Activated naive CD4-positive, alpha-beta T cell (primary cell): Measurements from ENCODE around the gene CISD3.

Source experiments
- DNase-seq, 4 experiments: peaks; one replicate each; lab custom pipeline; 2025; lab: John Stamatoyannopoulos, UW

CISD3 gene, protein sequence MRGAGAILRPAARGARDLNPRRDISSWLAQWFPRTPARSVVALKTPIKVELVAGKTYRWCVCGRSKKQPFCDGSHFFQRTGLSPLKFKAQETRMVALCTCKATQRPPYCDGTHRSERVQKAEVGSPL

DNA sequence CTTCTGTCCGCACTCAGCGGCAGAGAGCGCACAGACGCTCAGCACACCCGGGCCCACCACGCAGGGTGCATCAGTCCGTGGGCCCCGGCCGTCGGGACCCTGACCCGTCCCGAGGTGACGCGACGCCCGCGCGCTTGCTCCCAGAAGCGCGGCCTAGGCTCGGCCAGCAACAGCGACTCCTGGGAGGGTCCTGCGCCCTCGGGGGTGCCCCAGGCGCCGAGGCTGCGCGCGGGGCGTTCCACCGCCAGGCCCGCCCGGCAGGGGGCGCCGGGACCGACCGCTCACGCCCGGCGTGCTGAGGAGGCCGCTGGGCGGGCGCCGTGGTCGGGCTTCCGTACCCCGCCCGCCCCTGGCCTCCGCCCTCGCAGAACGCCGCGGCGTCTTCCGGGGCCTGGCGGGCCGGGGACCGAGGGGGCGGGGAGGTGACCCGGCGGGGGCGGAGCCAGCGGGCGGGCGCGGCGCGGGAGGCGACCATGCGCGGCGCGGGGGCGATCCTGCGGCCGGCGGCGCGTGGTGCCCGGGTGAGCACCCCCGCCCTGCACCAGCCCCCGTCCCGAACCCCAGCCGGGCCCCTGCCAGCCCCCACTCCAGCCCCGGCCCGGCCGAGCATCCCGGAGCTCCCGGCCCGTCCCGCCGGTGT lies at the start of gene CISD3:
CISD3 (plus strand) TSS at position 456 of the 640 bp plus-strand sequence; CDS start at position 474, 18 bp downstream.
- peak in 3 of 4 experiments; percentile 42 to 82 (median 63) for DNase-seq

DNA sequence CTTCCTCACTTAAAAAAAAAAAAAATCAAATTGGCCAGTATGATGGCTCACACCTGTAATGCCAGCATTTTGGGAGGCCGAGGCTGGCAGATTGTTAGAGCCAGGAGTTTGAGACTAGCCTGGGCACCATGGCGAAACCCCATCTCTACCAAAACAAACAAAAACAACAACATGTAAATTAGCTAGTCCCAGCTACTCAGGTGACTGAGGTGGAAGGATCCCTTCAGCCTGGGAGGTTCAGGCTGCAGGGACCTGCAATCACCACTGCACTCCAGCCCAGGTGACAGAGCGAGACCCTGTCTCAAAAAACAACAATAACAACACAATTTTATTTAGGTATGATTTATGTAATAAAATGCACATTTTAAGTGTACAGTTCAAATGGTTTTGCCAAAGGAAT lies 49.0 kb upstream of the CISD3 start:
- no peak for DNase-seq

DNA sequence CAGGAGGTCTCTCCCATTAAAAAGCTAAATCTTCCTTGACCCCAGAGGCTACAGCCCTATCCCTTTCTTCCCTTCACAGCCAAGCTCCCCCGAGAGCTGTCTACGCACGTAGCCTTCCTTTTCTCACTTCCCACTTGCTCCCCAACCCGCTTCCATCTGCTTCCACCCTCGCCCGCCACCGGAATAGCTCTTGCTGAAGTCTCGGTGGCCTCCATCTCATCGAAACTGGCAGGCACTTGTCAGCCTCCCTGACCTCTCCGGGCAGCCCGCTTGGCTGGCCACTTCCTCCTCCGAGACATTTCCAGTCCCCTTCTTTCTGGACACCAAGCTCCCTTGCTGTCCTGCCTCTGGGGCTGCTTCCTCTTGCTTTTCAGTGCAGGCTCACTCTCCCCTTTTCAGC lies 44.6 kb upstream of the CISD3 start:
- no peak for DNase-seq

DNA sequence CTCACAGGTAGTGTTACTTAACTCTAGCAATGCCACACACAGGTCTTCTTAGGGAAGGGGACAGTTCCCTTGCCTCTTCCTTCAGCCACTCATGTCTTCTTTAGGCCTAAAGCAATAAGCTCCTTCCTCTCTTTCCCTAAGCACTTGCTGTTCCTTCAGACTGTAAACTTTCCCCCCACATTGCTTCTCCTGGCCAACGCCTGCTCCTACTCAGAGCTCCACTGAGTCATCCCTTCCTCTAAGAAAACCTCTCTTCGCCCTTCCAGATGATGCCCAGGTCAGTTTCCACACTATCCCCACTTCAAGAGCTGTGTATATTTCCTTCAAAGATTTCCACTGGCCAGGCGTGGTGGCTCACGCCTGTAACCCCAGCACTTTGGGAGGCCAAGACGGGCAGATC lies 42.9 kb upstream of the CISD3 start:
- no peak for DNase-seq

DNA sequence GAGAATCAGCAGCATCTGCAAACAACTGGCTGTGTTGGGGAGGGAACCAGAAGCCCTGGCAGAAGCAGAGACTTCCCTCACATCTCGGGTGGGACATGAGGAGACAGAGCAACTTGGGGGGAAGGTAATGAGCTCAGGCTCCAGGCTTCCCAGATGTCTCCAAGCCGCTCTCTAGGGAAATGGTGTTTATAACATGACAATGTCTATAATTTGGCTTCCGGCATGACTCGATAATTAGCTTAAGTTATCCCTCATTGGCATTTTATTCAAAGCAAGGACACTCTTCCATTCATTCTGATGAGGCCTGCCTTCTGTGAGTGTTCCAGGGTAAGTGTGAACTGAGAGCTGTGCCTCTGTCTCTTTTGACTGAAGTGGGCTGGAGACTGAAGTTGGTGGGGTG lies 39.8 kb upstream of the CISD3 start:
- no peak for DNase-seq

DNA sequence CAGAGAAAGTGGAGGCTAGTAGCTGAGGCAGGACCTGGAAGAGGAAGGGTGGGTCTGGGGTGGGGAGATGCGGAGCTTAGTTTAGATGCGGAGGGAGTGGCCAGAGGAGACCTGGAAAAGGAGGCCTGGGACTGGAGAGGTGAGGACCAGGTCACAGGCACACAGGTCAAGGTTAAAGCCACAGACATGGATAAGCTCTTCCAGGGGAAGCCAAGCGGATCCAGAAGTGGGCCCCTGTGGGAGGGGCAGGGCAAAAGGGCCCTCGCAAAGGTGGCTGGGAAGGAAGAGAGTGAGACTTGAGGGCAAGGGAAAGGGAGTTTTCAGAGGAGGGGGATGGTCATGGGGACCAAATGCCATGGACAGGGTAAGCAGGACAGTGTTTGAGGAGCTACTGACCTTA lies 39.0 kb upstream of the CISD3 start:
- no peak for DNase-seq

DNA sequence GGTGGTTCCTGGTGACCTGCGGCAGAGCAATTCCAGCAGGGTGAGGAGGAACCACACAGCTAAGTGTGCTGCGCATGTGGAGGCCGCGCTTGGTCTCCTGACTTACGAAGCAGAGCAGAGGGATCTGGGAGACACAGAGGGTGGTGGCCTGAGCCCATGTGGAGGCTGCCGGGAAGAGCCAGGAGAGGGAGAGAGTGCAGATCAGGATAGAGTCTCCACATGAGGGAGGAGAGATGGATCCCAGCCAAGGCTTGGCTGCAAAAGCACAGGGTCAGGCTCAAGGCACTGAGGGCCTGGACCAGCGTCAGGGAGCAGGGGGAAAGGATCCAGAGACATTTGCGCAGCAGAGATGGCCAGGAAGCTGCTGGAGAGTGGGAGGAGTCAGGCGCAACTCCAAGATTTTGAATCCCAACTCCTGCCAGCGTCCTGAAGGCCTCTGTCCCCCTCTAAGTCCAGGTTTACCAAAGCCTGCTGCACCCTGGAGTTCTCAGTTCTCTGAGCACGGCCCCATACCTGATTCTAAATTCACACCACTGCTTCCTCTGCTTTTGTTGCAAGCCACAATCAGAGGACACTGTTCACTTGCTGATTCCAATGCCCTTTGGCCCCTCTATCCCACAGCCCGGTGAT lies 36.3 kb upstream of the CISD3 start:
- no peak for DNase-seq

DNA sequence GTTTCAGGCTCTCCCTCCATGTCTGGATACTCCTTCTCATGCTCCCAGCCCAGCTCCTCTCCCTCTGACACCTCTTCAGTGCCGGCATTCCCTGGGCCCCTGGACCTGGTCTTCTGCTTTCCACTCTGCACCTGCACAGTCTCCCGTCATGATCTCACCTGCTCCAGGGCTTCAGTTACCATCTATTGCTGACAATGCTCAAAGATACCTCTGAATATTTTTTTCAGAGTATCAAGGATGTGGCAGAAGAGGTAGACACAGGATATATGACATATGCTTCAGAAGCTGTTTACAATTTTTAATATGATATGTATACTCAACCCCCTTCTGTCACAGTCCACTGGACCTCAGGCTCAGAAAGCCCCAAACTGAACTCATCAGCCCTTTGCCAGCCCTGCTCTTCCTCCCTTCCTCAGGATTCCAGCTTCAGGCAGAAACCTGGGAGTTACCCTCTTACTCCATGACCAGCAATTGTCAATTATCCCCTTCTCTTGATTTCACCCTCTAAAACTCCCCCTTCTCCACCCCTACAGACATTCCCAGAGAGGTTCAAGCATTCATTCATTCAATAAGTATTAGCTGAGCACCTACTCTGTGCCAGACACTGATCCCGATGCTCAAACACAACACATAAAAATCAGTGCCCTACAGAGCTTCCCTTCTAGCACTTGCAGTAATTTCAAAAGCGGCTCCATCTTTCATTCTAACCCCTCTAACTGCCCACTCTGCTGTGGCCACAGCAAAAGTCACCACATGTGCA lies 32.9 kb upstream of the CISD3 start:
- DNase-seq, result no peak

DNA sequence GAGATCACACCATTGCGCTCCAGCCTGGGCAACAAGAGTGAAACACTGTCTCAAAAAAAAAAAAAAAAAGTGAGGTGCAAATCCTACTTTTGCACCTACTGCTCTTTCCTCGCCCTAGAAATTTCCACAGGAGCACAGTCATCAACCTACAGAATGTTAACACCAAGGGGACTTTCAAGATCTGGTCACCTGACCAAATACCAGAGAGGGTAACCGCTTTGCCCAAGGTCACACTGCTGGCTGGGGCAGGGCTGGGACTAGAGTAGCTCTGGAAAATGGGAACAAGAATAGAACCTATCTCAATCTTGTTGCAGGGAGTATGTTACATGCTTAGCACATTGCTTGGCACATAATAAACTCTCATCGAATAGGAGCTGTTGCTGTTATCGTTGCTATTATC lies 31.4 kb upstream of the CISD3 start:
- no peak for DNase-seq

DNA sequence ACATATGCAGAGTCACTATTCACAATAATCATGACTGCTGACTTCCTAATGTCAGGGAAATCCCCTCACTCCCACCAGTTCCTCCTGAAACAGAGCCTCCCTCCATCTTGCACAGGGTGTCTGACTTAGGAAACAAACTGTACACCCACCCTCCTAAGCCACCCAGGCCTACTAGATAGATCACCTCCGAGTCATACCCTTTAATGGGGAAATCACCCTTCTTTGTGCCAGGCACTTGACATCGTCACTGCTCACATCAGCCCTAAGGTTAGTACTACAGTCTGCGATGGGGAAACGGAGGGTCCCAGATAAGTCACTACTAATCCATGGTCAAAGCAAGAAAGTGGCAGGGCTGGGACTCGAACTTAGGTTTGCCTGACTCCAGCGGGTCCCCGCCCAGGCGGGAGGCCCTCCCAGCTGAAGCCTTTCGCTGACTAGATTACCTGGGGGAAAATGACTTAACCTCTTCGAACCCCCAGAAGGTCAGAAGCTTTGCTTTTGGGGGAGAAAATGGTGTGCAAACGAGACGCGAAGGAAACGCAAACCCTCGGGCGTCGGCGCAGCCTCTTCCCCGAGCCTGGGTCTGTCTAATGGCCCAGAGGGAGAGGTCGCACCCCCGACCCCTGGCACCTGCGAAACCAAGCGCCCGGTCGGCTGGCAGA lies 28.5 kb upstream of the CISD3 start:
- DNase-seq, result peak; percentile 43 to 70 (median 62)

DNA sequence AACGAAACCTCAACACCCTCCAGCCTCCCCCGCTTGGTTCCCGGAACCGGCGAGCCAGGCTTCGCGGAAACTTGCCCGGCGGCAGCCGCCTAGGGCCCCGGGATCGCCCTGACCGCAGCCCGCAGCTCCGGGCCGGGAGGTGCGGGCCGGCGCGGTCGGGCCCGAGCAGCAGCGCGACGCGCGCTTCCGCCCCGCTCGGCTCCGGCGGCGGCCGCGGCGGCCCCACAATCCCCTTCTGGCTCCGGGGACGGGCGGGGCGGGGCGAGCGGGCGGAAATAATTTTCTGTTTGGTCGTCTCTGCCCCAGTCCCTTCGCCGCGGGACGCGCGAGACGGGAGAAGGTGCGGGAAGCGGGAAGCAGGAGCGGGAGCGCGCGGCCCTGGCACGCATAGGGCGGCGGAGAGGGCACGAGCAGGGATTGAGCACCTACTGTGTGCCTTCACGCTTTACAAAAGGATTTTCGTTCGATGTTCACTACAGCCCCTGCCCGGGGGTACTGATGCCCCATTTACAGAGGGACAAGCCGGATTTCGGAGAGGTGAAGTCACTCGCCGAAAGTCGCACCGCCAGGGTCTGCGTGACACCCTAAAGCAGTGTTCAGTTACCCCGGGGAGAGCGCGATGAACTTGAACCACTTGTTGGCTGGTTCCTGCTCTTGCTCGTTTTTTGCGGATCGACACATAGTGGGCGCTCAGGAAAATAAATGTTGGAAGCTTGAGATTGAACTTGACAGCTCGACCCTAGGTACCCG lies 27.8 kb upstream of the CISD3 start:
- DNase-seq, result peak; percentile 58 to 77 (median 61)

DNA sequence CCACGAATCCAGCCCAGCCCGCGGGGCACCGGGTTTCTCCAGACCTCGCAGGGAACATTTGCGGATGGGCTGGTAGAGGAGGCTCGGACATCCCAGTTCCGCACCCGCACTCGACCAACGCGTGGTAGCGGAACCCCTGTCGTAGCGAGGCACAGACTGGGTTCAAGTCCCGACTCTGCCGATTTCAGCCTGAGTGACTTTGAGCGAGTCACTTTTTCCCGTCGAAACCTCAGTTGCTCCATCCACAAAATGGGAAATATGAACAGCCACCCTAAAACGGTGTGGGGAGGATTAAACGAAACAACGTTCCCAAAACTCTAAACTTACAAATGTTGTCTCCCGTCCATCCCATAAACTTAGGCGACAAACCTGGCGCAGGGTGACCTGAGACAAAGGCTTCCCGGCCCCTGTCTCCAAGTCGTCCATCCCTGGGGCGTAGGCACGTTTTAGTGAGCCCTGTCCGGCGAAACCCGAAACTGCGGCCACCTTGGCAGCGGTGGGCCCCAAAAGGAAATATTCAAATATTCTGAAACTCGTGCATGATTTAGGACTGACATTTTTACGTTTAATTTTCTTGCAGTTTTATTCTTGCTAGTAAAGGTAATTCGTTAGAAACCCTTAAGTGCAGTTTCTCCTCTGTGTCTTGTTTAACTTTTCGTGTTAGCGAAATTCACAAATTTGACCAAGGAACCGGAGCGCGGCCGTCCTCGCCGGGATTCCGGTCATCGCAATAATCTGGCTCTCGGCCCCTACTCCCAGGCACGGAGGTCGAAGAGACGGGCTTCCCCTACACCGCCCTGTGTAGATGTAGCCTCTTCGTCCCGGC lies 27.0 kb upstream of the CISD3 start:
- no peak for DNase-seq

DNA sequence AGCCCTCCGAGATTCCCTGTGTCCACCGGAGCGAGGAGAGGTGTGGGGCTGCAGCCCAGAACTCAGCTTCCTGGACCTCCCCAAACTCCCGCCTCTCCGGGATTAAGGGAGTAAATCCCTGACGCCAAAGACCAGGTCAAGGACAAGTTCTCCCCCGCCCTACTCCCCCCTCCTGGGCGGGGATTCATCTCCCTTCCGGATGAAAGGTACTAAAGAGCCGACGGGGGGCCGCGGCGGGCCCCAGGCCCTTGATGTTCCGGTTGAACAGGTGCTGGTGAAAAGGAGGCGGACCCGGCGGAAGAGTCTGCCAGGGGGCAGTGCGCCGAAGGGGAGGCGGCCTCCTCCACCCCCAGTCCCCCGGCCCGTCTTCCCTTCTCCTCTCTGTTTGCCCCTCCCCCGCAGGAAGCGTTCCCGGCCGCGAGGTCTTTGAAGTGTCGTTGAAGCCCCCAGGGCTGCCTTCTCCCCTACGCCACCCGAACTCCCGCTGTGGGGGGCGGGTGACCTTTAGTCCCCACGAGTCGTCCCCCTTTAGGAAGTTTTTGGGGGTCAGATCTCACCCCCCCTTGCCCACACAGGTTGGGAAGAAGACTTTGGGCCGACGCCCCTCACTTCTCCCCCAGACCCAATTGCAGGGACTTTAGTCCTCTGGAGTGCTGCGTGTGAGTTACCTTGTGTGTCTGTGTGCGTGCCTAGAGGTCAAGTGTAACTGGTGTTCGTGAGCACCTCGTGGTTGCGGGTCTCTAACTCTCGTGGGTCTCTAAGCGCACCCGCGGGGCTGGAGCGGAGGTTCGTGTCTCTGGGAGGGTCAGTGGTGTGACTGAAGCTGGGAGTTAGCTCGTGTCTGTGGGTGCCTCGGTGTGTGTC lies 26.2 kb upstream of the CISD3 start:
- DNase-seq, result peak; percentile 41 to 65 (median 46)

DNA sequence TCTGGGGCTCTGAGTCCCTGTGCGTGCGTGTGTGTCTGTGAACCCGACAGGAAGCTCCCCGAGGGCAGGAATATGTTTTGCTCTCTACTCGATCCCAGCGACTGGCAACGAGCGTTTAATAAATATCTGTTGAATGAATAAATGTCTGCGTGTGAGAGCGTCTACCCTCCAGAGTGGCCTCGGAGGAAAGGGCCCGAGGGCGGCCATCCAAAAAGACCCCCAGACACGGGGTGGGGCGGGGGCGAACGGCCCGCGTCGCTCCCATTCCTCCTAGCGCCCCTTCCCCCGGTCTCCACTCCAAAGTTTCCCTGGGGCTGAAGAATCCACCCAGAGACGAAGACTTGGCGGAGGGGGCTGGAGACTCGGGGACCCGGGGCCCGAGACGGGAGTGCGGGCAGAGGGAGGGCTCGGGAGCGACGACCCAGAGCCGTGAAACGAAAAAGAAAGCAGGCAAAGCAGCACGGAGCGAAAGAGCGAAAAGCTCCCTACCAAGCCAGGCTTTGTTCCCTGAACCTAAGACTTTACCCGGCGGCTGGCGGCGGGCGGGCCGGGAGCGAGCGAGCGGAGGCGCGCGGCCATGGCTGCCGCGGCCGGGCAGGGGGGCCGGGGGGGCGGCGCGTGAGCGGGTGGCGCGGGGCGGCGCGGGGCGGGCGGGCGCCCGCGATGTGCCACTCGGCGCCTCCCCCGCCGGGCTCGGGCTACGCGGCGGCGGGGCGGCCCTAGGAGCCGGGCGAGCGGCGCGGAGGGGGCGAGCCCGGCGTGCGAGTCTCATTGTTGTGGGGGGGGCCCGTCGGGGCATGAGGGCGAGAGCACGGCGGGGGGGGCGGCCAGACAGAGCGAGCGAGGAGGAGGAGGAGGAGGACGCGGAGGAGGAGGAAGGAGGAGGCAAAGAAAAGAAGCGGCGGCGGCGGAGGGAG lies 25.3 kb upstream of the CISD3 start, which contains the start of gene MLLT6:
MLLT6 (plus strand) TSS at position 668 of the 917 bp plus-strand sequence. CDS start 360 bp downstream, outside the sequence.
- DNase-seq, result peak; percentile 50 to 78 (median 59)

DNA sequence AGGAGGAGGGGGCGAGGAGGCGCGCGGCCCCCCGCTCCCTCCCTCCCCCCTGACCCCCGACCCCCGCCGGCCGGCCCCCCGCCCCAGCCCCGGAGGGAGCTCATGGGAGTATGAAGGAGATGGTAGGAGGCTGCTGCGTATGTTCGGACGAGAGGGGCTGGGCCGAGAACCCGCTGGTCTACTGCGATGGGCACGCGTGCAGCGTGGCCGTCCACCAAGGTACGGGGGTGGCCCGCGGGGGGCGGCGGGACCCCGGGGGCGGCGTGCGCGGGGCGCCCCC lies 24.7 kb upstream of the CISD3 start:
- no peak for DNase-seq

DNA sequence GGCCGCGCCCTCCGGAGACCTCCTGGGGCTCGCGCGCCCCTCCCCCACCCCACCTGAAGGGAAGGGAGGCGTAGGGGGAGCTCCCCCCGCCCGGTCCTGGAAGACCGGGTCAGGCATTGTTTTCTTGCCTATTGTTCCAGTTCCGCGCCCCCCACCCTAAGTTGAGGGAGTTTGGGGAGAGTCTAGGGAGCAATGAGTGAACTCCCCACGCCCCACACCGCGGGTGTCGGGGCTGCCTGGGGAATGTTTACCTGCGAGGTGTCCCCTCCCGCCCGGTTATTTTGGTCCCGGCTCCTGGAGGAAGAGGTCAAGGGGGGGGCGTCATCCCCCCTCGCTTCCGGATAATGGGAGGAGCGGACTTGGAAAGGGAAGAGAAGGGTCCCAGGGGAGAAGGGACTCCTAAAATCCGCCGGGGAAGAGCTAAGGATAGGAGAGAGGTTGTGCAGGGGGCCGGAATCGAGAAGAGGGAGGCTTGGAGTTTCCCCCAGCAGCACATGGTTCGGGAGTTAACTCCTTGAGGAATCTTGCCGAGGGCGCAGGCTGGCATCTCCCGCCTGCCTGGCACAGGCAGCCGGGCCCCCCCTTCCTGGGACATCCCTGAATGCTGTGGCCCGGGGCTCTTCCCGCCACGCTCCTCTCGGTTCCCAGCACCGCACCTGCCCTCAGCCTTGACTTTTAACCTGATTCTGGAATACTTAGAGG lies 24.2 kb upstream of the CISD3 start:
- DNase-seq, result peak in 1 of 4 experiments; percentile 34

DNA sequence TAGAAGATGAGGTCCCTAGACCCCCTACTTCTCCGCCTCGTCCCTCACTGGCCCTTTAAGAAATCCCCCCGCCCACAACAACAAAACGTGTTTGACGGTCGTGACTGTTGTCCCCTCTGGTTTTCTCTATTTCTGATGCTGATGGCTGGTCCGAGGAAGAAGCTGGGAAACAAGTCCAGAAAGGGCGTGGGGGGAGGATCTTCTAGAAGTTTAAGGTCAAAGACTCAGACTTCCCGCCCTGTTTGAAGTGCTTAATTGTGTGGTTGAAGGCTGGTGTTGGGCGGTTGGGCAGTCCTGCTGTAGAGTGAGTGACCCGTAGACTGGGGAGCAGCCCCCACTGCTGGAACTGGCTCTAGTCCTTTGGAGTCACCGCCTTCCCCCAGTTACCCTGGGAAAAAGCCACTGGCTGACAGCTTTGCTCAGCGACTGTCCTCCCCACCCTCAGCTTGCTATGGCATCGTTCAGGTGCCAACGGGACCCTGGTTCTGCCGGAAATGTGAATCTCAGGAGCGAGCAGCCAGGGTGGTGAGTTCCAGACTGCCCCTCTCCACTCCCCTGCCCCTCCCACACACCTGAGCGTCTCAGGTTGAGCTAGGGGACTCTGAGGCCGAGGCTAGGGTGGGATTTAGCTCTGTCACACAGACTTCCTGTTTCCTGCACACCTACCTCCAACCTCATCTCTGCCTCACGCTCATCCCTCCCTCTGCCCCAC lies 23.5 kb upstream of the CISD3 start:
- no peak for DNase-seq
